ENCODE data around the gene SNTG2. TPM values are rescaled to one million over a fixed set of nuclear protein-coding genes. Genes with fewer than 3 reads are reported as not detected.

SNTG2 gene
- total RNA-seq, 1 experiment from 2014 or later = not detected

- H3K27me3 ChIP-seq (replicated peaks; ENCODE audit: control insufficient read depth, insufficient read depth, low read length) = no peaks in the 10 kb centered on the region
- POLR2A ChIA-PET = no interaction called here
- BruUV-seq (replicated peaks) = no TSS peak
- H3K9me3 ChIP-seq = no peaks in the 10 kb centered on the region
- H3K36me3 ChIP-seq (ENCODE audit: control insufficient read depth, insufficient read depth, low read length) = no peaks in the 10 kb centered on the region
- H3K4me3 ChIP-seq (ENCODE audit: low read depth, low read length) = no peak overlapping the region
- Mint-ChIP-seq H3K4me1 (ENCODE audit: low read depth, unreplicated experiment) (no peaks in the 10 kb centered on the region), H3K4me3 (ENCODE audit: unreplicated experiment) (no peak overlapping the region), H3K36me3 (ENCODE audit: insufficient read depth, unreplicated experiment) (no peaks in the 10 kb centered on the region), H3K9me3 (ENCODE audit: unreplicated experiment) (no peaks in the 10 kb centered on the region), H3K27ac (ENCODE audit: unreplicated experiment) (no peak overlapping the region), H3K27me3 (ENCODE audit: insufficient read depth, unreplicated experiment) (peaks cover 5% of the 10 kb centered on the region)
- intact Hi-C loops (cut with micrococcal nuclease; ENCODE audit: unreplicated experiment) = no loop called here
- no peaks in the 10 kb centered on the region for H3K4me1 ChIP-seq
- no peak for DNase-seq
- TF ChIP-seq CTCF (IDR thresholded peaks at IDR 0.05; ENCODE audit: insufficient read depth in 1 of 2, low read depth in 1 of 2, low read length in 1 of 2, severe bottlenecking in 1 of 2, unreplicated experiment in 1 of 2) = no peak
- CTCF ChIA-PET = no interaction called here
Measured at GRCh38 chr2:1235806-1236205, 285.2 kb downstream of the SNTG2 start.

- POLR2A ChIA-PET = no interaction called here
- H3K4me1 ChIP-seq = no peaks in the 10 kb centered on the region
- no peak for DNase-seq
- no peak for TF ChIP-seq CTCF (IDR thresholded peaks at IDR 0.05; ENCODE audit: insufficient read depth in 1 of 2, low read depth in 1 of 2, low read length in 1 of 2, severe bottlenecking in 1 of 2, unreplicated experiment in 1 of 2)
- intact Hi-C loops (cut with micrococcal nuclease; ENCODE audit: unreplicated experiment) = no loop called here
- no peaks in the 10 kb centered on the region for H3K36me3 ChIP-seq (ENCODE audit: control insufficient read depth, insufficient read depth, low read length)
- no peak overlapping the region for H3K4me3 Mint-ChIP-seq (ENCODE audit: unreplicated experiment)
- H3K9me3 ChIP-seq = no peaks in the 10 kb centered on the region
- H3K4me3 ChIP-seq (ENCODE audit: low read depth, low read length) = no peak overlapping the region
- no TSS peak for BruUV-seq (replicated peaks)
- no peaks in the 10 kb centered on the region for H3K4me1 Mint-ChIP-seq (ENCODE audit: low read depth, unreplicated experiment)
- H3K27me3 ChIP-seq (replicated peaks; ENCODE audit: control insufficient read depth, insufficient read depth, low read length) = no peaks in the 10 kb centered on the region
- H3K27me3 Mint-ChIP-seq (ENCODE audit: insufficient read depth, unreplicated experiment) = peaks cover 5% of the 10 kb centered on the region
- CTCF ChIA-PET = no interaction called here
- no peaks in the 10 kb centered on the region for H3K9me3 Mint-ChIP-seq (ENCODE audit: unreplicated experiment)
- no peaks in the 10 kb centered on the region for H3K36me3 Mint-ChIP-seq (ENCODE audit: insufficient read depth, unreplicated experiment)
- no peak overlapping the region for H3K27ac Mint-ChIP-seq (ENCODE audit: unreplicated experiment)
Measured at GRCh38 chr2:1236606-1237005, 286.0 kb downstream of the SNTG2 start.

- Histone ChIP-seq H3K9me3 (no peaks in the 10 kb centered on the region), H3K4me1 (no peaks in the 10 kb centered on the region), H3K36me3 (ENCODE audit: control insufficient read depth, insufficient read depth, low read length) (no peaks in the 10 kb centered on the region), H3K27me3 (replicated peaks; ENCODE audit: control insufficient read depth, insufficient read depth, low read length) (no peaks in the 10 kb centered on the region), H3K4me3 (ENCODE audit: low read depth, low read length) (no peak overlapping the region)
- no peak for TF ChIP-seq CTCF (IDR thresholded peaks at IDR 0.05; ENCODE audit: insufficient read depth in 1 of 2, low read depth in 1 of 2, low read length in 1 of 2, severe bottlenecking in 1 of 2, unreplicated experiment in 1 of 2)
- Mint-ChIP-seq H3K9me3 (ENCODE audit: unreplicated experiment) (no peaks in the 10 kb centered on the region), H3K4me1 (ENCODE audit: low read depth, unreplicated experiment) (no peaks in the 10 kb centered on the region), H3K36me3 (ENCODE audit: insufficient read depth, unreplicated experiment) (no peaks in the 10 kb centered on the region), H3K27me3 (ENCODE audit: insufficient read depth, unreplicated experiment) (peaks cover 5% of the 10 kb centered on the region), H3K27ac (ENCODE audit: unreplicated experiment) (no peak overlapping the region), H3K4me3 (ENCODE audit: unreplicated experiment) (no peak overlapping the region)
- intact Hi-C loops (cut with micrococcal nuclease; ENCODE audit: unreplicated experiment) = no loop called here
- CTCF ChIA-PET = no interaction called here
- BruUV-seq (replicated peaks) = no TSS peak
- DNase-seq = no peak
- POLR2A ChIA-PET = no interaction called here
Measured at GRCh38 chr2:1237783-1238182, 287.1 kb downstream of the SNTG2 start.
